ENCODE data around the gene TMEM92. TPM values are rescaled to one million over a fixed set of nuclear protein-coding genes. Genes with fewer than 3 reads are reported as not detected.

The TMEM92 gene
- total and polyA plus RNA-seq, 7 experiments from 2014 or later: 0.10 TPM; not detected in 6

DNA sequence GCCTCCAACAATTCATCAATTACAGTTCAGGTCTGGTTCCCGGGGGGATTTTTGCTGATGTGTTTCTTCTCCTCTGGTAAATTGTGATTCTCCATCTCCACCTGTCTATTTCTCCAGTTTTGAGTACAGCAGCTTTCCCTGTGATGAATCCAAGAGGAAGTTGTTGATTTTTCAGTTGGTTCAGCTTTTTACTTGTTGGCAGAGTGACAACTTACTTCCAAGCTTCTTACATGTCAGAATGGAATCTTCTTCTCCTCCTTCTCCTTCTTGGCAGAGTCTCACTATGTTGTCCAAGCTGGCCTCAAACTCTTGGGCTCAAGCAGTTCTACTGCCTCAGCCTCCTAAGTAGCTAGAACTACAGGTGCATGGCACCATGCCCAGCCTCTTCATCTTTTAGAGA, 33.4 kb upstream of the TMEM92 start:
- H3K4me3 Mint-ChIP-seq: no peak overlapping the region
- H3K9me3 ChIP-seq (ENCODE audit: control insufficient read depth in 2 of 3, low read length in 3 of 3): no peaks in the 10 kb centered on the region
- no peak for DNase-seq
- no peaks in the 10 kb centered on the region for H3K4me1 ChIP-seq (ENCODE audit: control insufficient read depth in 2 of 2, insufficient read depth in 2 of 2, low read length in 2 of 2)
- no peak overlapping the region for H3K4me3 ChIP-seq (ENCODE audit: low read length)
- no peak overlapping the region for H3K27ac ChIP-seq (ENCODE audit: low read depth, low read length)
- H3K27me3 ChIP-seq (ENCODE audit: control insufficient read depth in 2 of 2, insufficient read depth in 2 of 2, low read length in 2 of 2): no peaks in the 10 kb centered on the region
- H3K27me3 Mint-ChIP-seq: peaks cover 20 to 49% (median 34%) of the 10 kb centered on the region in 5 donors
- ChIA-PET CTCF (interaction anchor here (0.7 to 0.9 kb wide), 2 partner anchors 39 to 41 kb away, joined by 3 read pairs; partner anchors contain the start of gene COL1A1), POLR2A (no interaction called here)
- no peak for ATAC-seq
- H3K4me1 Mint-ChIP-seq: peaks cover 0 to 10% (median 0%) of the 10 kb centered on the region in 7 donors
- H3K9me3 Mint-ChIP-seq: peaks cover 0 to 2% (median 0%) of the 10 kb centered on the region in 11 donors
- intact Hi-C loops (cut with micrococcal nuclease): no loop called here
- no peaks in the 10 kb centered on the region for H3K36me3 ChIP-seq (ENCODE audit: control insufficient read depth in 2 of 3, insufficient read depth in 3 of 3, low read length in 3 of 3)
- no peaks in the 10 kb centered on the region for H3K36me3 Mint-ChIP-seq
- H3K27ac Mint-ChIP-seq: no peak overlapping the region

DNA sequence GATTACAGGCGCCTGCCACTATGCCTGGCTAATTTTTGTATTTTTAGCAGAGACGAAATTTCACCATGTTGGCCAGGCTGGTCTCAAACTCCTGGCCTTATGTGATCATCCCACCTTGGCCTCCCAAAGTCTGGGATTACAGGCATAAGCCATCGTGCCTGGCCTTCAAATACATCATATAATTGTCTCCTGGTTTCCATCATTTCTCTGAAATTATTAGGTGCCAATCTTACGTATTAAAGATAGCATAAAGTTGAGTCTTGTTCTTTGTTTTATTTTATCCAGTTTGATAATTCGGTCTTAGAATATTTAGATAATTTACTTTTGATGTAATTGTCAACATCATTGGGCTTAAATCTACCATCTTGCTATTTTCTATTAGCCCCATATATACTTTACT, 32.8 kb upstream of the TMEM92 start:
- ATAC-seq (no peak), DNase-seq (no peak)
- Mint-ChIP-seq H3K27me3 (peaks cover 19 to 46% (median 33%) of the 10 kb centered on the region in 5 donors), H3K36me3 (no peaks in the 10 kb centered on the region), H3K4me3 (no peak overlapping the region), H3K27ac (no peak overlapping the region), H3K4me1 (peaks cover 0 to 10% (median 0%) of the 10 kb centered on the region in 7 donors), H3K9me3 (peaks cover 0 to 2% (median 0%) of the 10 kb centered on the region in 11 donors)
- POLR2A ChIA-PET: no interaction called here
- H3K4me1 ChIP-seq (ENCODE audit: control insufficient read depth in 2 of 2, insufficient read depth in 2 of 2, low read length in 2 of 2): no peaks in the 10 kb centered on the region
- no peak overlapping the region for H3K27ac ChIP-seq (ENCODE audit: low read depth, low read length)
- no peak overlapping the region for H3K4me3 ChIP-seq (ENCODE audit: low read length)
- no peaks in the 10 kb centered on the region for H3K9me3 ChIP-seq (ENCODE audit: control insufficient read depth in 2 of 3, low read length in 3 of 3)
- intact Hi-C loops (cut with micrococcal nuclease): no loop called here
- CTCF ChIA-PET: interaction anchor here (0.7 to 0.9 kb wide), 2 partner anchors 40 to 41 kb away, joined by 3 read pairs; partner anchors contain the start of gene COL1A1
- H3K36me3 ChIP-seq (ENCODE audit: control insufficient read depth in 2 of 3, insufficient read depth in 3 of 3, low read length in 3 of 3): no peaks in the 10 kb centered on the region
- no peaks in the 10 kb centered on the region for H3K27me3 ChIP-seq (ENCODE audit: control insufficient read depth in 2 of 2, insufficient read depth in 2 of 2, low read length in 2 of 2)

DNA sequence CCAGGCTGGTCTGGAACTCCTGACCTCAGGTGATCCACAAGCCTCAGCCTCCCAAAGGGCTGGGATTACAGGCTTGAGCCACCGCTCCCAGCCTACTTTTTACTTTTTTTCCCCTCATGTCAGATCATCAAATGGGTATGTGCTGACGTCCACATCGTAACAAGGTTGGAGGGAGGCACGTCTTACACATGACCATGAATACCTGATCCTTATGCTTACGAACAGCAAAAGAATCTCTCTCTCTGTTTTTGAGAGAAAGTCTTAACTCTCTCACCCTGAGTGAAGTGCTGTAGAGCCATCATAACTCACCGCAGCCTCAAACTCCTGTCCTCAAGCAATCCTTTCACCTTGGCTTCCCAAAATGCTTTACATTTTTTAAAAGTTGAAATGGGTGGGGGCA, 29.5 kb upstream of the TMEM92 start:
- H3K36me3 Mint-ChIP-seq: peaks cover 0 to 16% (median 7%) of the 10 kb centered on the region in 5 donors
- H3K27ac Mint-ChIP-seq: no peak overlapping the region
- H3K9me3 Mint-ChIP-seq: peaks cover 4 to 31% (median 15%) of the 10 kb centered on the region in 11 donors
- H3K27me3 Mint-ChIP-seq: peaks cover 31 to 50% (median 41%) of the 10 kb centered on the region in 5 donors
- Histone ChIP-seq H3K4me1 (ENCODE audit: control insufficient read depth in 2 of 2, insufficient read depth in 2 of 2, low read length in 2 of 2) (no peaks in the 10 kb centered on the region), H3K36me3 (ENCODE audit: control insufficient read depth in 2 of 3, insufficient read depth in 3 of 3, low read length in 3 of 3) (no peaks in the 10 kb centered on the region), H3K9me3 (ENCODE audit: control insufficient read depth in 2 of 3, low read length in 3 of 3) (peaks cover 0 to 6% (median 0%) of the 10 kb centered on the region in 3 experiments), H3K27me3 (ENCODE audit: control insufficient read depth in 2 of 2, insufficient read depth in 2 of 2, low read length in 2 of 2) (peaks cover 0 to under 1% of the 10 kb centered on the region in 2 donors), H3K27ac (ENCODE audit: low read depth, low read length) (no peak overlapping the region), H3K4me3 (ENCODE audit: low read length) (no peak overlapping the region)
- intact Hi-C loops (cut with micrococcal nuclease): no loop called here
- ChIA-PET POLR2A (no interaction called here), CTCF (no interaction called here)
- DNase-seq: no peak
- H3K4me1 Mint-ChIP-seq: no peaks in the 10 kb centered on the region
- H3K4me3 Mint-ChIP-seq: no peak overlapping the region
- ATAC-seq: no peak

DNA sequence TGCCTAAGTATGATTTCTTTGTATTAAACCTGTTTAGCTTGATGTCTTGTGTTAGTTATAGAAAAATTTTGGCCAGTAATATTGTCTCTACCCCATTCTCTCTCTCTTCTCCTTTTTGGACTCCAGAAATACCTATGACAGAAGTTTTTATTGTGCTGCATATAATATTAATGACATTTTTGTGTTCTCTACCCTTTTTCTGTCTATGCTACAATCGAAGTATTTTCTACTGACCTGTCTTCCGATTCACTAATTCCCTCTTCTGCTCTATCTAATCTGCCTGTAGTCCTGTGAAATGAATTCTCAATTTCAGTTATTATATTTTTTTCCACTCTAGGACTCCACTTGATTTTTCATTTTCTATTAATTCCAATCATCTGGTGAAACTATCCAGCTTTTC, 26.0 kb upstream of the TMEM92 start:
- Mint-ChIP-seq H3K4me1 (no peaks in the 10 kb centered on the region), H3K27me3 (peaks cover 26 to 44% (median 34%) of the 10 kb centered on the region in 5 donors), H3K4me3 (no peak overlapping the region), H3K9me3 (peaks cover 4 to 40% (median 17%) of the 10 kb centered on the region in 11 donors), H3K27ac (no peak overlapping the region), H3K36me3 (peaks cover 0 to 16% (median 7%) of the 10 kb centered on the region in 5 donors)
- no peak overlapping the region for H3K27ac ChIP-seq (ENCODE audit: low read depth, low read length)
- CTCF ChIA-PET: no interaction called here
- no peaks in the 10 kb centered on the region for H3K36me3 ChIP-seq (ENCODE audit: control insufficient read depth in 2 of 3, insufficient read depth in 3 of 3, low read length in 3 of 3)
- no peaks in the 10 kb centered on the region for H3K4me1 ChIP-seq (ENCODE audit: control insufficient read depth in 2 of 2, insufficient read depth in 2 of 2, low read length in 2 of 2)
- H3K9me3 ChIP-seq (ENCODE audit: control insufficient read depth in 2 of 3, low read length in 3 of 3): peaks cover 0 to 6% (median 0%) of the 10 kb centered on the region in 3 experiments
- ATAC-seq (no peak), DNase-seq (no peak)
- no peak overlapping the region for H3K4me3 ChIP-seq (ENCODE audit: low read length)
- peaks cover 0 to 4% of the 10 kb centered on the region in 2 donors for H3K27me3 ChIP-seq (ENCODE audit: control insufficient read depth in 2 of 2, insufficient read depth in 2 of 2, low read length in 2 of 2)
- intact Hi-C loops (cut with micrococcal nuclease): no loop called here
- POLR2A ChIA-PET: no interaction called here

DNA sequence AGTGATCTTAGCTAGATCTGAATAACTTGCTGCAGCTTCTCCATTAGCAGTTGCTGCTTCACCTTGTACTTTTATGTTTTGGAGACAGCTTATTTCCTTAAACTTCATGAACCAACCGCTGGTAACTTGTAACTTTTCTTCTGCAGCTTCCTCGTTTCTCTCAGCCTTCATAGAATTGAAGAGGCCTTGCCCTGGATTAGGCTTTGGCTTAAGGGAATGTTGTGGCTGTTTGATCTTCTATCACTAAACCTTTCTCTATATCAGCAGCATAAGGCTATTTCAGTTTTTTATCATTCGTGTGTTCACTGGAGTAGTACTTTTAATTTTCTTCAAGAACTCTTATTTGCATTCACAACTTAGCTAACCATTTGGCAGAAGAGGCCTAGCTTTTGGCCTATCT, 21.5 kb upstream of the TMEM92 start:
- DNase-seq: no peak
- Histone ChIP-seq H3K27ac (ENCODE audit: low read depth, low read length) (no peak overlapping the region), H3K9me3 (ENCODE audit: control insufficient read depth in 2 of 3, low read length in 3 of 3) (peaks cover 0 to 6% (median 0%) of the 10 kb centered on the region in 3 experiments), H3K27me3 (ENCODE audit: control insufficient read depth in 2 of 2, insufficient read depth in 2 of 2, low read length in 2 of 2) (peaks cover 0 to 4% of the 10 kb centered on the region in 2 donors), H3K4me3 (ENCODE audit: low read length) (no peak overlapping the region), H3K36me3 (ENCODE audit: control insufficient read depth in 2 of 3, insufficient read depth in 3 of 3, low read length in 3 of 3) (no peaks in the 10 kb centered on the region), H3K4me1 (ENCODE audit: control insufficient read depth in 2 of 2, insufficient read depth in 2 of 2, low read length in 2 of 2) (no peaks in the 10 kb centered on the region)
- POLR2A ChIA-PET: no interaction called here
- Mint-ChIP-seq H3K36me3 (peaks cover 0 to 16% (median 7%) of the 10 kb centered on the region in 5 donors), H3K9me3 (peaks cover 4 to 29% (median 15%) of the 10 kb centered on the region in 11 donors), H3K27ac (no peak overlapping the region), H3K27me3 (peaks cover 28 to 44% (median 35%) of the 10 kb centered on the region in 5 donors), H3K4me1 (peaks cover 0 to 2% (median 0%) of the 10 kb centered on the region in 7 donors), H3K4me3 (no peak overlapping the region)
- CTCF ChIA-PET: no interaction called here
- no peak for ATAC-seq
- intact Hi-C loops (cut with micrococcal nuclease): no loop called here

DNA sequence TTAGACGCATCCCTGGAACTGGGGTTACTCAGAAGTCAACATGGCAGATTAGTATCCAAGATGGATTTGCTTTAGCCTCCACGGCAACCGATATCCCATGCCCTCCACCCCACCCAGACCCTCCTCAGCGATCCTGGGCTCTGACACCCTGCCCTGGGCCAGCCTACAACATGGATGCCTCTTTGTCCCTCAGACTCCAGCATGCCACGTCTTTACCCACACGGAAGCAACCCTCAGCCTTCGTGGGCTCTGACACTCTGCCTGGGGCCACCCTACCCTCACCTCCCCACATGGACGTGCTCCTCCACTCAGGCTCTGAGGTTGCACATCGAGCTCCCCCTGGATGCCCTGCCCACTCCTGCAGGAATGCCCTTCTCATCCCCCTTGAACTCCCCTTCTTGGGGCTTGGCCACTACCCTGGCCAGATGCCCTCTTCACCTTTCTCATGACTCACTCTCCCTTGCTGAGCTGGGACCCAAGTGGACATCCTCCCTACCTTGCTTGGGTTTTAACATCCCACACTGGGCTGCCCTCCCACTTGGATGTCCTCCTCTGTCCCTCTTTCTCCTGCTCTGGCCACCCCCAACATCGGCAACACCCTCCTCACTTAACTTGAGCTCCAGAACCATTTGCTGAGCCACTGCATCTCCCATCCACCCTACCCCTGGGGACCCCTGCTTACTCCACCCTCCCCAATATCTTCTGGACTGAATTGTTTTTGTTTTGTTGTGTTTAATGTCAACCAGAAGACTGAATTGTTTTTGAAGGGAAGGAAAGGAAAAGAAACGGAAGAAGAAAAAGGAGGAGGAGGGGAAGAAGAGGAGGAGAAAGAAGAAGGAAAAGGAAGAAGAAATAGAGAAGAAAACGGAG, 18.3 kb upstream of the TMEM92 start:
- ChIA-PET CTCF (no interaction called here), POLR2A (no interaction called here)
- H3K27me3 Mint-ChIP-seq: peaks cover 9 to 22% (median 18%) of the 10 kb centered on the region in 5 donors
- H3K36me3 Mint-ChIP-seq: no peaks in the 10 kb centered on the region
- no peaks in the 10 kb centered on the region for H3K36me3 ChIP-seq (ENCODE audit: control insufficient read depth in 2 of 3, insufficient read depth in 3 of 3, low read length in 3 of 3)
- H3K27ac Mint-ChIP-seq: no peak overlapping the region
- no peak for DNase-seq
- no peaks in the 10 kb centered on the region for H3K9me3 ChIP-seq (ENCODE audit: control insufficient read depth in 2 of 3, low read length in 3 of 3)
- no peaks in the 10 kb centered on the region for H3K4me1 ChIP-seq (ENCODE audit: control insufficient read depth in 2 of 2, insufficient read depth in 2 of 2, low read length in 2 of 2)
- no peak for ATAC-seq
- intact Hi-C loops (cut with micrococcal nuclease): no loop called here
- H3K4me3 ChIP-seq (ENCODE audit: low read length): no peak overlapping the region
- peaks cover 0 to 5% (median 0%) of the 10 kb centered on the region in 11 donors for H3K9me3 Mint-ChIP-seq
- no peak overlapping the region for H3K27ac ChIP-seq (ENCODE audit: low read depth, low read length)
- H3K27me3 ChIP-seq (ENCODE audit: control insufficient read depth in 2 of 2, insufficient read depth in 2 of 2, low read length in 2 of 2): no peaks in the 10 kb centered on the region
- H3K4me3 Mint-ChIP-seq: no peak overlapping the region
- peaks cover 0 to 2% (median 0%) of the 10 kb centered on the region in 7 donors for H3K4me1 Mint-ChIP-seq
